ENCODE measurements around the gene BOC.

DNA sequence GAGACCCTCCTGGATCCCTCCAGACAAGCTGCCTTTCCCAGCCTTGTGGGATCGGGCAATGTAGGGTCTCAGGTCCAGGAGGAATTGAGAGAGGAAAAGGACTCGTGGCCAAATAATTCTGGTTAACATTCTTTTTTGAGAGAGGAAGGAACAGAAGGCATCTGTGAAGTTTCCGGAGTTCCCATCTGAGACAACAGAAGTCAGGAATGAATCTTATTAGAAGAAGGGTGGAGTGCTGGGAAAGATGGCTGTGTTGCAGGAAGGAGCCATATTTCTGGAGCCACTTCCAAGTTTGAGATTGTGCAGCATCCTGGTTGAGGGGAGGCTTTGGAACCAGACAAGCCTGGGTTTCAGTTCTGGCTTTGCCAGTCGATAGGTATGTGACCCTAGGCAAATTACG is 9.4 kb downstream of the BOC start:
- TF ChIP-seq CTCF (conservative IDR thresholded peaks at IDR 0.05; ENCODE audit: low read depth, low read length) = no peak
- no peak for TF ChIP-seq POLR2A (IDR thresholded peaks at IDR 0.05; ENCODE audit: low read depth, low read length)
- no peak for TF ChIP-seq CHD1 (IDR thresholded peaks at IDR 0.05; ENCODE audit: low read depth, low read length)
- no peak for TF ChIP-seq FOS (IDR thresholded peaks at IDR 0.05; ENCODE audit: low read depth, low read length)
- no peak for TF ChIP-seq MAZ (IDR thresholded peaks at IDR 0.05; ENCODE audit: borderline replicate concordance, low read depth, low read length)
- TF ChIP-seq MAFK (IDR thresholded peaks at IDR 0.05; ENCODE audit: low read depth, low read length) = no peak
- no peak for TF ChIP-seq RFX5 (IDR thresholded peaks at IDR 0.05; ENCODE audit: low read depth, low read length)
- TF ChIP-seq, protein P1, sequence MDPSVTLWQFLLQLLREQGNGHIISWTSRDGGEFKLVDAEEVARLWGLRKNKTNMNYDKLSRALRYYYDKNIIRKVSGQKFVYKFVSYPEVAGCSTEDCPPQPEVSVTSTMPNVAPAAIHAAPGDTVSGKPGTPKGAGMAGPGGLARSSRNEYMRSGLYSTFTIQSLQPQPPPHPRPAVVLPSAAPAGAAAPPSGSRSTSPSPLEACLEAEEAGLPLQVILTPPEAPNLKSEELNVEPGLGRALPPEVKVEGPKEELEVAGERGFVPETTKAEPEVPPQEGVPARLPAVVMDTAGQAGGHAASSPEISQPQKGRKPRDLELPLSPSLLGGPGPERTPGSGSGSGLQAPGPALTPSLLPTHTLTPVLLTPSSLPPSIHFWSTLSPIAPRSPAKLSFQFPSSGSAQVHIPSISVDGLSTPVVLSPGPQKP (IDR thresholded peaks at IDR 0.05; ENCODE audit: borderline replicate concordance, low read depth, low read length) = no peak
- TF ChIP-seq RCOR1 (IDR thresholded peaks at IDR 0.05; ENCODE audit: insufficient replicate concordance, low read length) = no peak
- TF ChIP-seq, protein P2, sequence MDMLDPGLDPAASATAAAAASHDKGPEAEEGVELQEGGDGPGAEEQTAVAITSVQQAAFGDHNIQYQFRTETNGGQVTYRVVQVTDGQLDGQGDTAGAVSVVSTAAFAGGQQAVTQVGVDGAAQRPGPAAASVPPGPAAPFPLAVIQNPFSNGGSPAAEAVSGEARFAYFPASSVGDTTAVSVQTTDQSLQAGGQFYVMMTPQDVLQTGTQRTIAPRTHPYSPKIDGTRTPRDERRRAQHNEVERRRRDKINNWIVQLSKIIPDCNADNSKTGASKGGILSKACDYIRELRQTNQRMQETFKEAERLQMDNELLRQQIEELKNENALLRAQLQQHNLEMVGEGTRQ (IDR thresholded peaks at IDR 0.05; ENCODE audit: low read depth, low read length) = no peak
- no peak for TF ChIP-seq SMC3 (IDR thresholded peaks at IDR 0.05; ENCODE audit: low read depth, low read length)
- no peak for TF ChIP-seq BHLHE40 (IDR thresholded peaks at IDR 0.05; ENCODE audit: low read depth, low read length)
- TF ChIP-seq MXI1 (IDR thresholded peaks at IDR 0.05; ENCODE audit: borderline replicate concordance, low read depth, low read length) = no peak
